ENCODE measurements around the gene CAMSAP2. TPM values are rescaled to one million over a fixed set of nuclear protein-coding genes. Genes with fewer than 3 reads are reported as not detected.
A peak's percentile ranks its signal among the peaks of the same experiment; 100 is the strongest.

Gene CAMSAP2
- polyA plus RNA-seq, 12 donors = 17.9 to 36.7 (median 24.8) TPM; not detected in 1

DNA sequence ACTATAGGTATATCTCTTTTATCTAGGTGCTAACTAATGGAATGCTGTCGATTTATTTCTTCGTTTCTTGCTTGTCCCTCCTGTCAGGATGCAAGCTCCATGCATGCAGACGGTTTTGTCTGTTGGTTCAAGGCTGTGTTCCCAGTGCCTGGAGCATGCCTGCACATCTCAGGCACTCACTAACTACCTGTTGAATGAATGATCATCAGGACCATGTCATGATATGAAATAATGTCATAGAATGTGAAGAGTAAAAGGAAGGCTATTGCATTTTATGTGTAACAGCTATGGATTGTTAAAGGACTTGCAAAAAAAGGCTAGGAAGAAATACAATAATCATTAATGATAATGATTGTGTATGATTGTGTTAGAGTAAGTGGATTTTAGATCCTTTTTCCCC is 138.3 kb downstream of the CAMSAP2 start:
- DNase-seq = no peak

DNA sequence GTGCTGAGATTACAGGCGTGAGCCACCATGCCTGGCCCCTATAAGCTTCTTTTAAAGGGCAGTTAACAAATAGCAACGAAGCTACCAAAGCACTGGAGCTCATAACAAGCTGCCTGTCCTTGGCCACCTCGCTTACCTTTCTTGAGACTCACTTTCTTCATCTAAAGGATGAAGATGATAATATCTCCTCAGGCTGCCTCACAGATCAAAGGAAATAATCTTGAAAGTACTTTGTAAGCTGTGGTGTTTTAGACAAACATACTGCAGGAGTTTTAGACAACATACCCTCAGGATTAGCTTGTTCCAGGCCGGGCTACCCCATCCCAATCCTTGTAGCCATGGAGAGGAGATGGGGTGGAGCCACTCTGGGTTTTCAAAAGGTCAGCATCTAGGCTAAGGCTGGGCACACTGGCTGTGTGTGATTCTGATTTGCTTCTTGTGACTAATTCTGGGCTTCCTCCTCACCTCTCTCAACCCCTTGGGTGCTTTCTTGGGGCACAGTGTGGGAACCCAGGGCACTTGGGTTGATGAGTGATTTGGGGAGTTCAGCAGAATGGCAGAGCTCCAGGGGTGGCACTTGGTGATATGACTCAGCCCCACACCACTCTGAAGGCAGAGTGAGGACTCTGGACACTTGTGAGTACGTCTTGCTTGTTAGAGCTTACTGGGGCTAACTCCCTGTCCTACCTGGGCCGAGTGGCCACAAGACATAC is 139.3 kb downstream of the CAMSAP2 start:
- no peak for DNase-seq

DNA sequence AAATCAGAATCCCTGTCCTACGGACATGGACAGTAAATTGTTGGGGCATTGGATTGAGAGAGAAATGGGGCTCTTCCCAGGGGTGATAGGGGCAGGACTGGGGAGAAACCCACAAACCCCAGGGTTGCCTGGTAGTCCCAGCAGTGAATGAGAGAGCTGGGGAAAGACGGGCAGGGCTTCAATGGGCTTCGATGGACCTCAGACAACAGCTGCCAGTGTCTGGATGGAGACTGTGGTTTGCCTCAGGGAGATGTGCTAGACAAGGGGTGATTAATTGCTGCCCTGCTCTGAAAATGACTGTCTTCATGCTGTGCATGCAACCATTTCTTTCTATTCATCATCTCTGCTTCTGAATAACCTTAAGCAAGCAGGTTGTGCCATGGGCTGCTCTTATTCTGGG is 141.5 kb downstream of the CAMSAP2 start:
- no peak for DNase-seq

DNA sequence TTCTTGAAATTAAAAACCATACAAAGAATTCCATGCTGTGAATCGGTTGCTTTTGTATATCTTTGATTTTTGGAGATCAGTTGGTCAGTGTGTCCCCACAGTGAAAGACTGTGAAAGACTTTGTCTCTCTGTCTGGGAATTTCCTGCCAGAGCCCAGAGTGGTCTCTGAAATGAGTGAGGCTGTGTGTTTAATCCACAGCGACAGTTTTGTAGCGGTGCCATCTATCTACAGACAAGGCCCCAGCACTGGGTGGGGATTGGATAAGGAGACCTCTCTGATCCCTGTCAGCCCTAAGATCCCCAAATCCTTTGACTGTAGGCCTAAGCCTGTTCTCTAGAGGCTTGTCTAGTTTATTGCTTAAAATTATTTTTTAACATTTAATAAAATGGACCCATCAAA is 144.4 kb downstream of the CAMSAP2 start:
- no peak for DNase-seq

DNA sequence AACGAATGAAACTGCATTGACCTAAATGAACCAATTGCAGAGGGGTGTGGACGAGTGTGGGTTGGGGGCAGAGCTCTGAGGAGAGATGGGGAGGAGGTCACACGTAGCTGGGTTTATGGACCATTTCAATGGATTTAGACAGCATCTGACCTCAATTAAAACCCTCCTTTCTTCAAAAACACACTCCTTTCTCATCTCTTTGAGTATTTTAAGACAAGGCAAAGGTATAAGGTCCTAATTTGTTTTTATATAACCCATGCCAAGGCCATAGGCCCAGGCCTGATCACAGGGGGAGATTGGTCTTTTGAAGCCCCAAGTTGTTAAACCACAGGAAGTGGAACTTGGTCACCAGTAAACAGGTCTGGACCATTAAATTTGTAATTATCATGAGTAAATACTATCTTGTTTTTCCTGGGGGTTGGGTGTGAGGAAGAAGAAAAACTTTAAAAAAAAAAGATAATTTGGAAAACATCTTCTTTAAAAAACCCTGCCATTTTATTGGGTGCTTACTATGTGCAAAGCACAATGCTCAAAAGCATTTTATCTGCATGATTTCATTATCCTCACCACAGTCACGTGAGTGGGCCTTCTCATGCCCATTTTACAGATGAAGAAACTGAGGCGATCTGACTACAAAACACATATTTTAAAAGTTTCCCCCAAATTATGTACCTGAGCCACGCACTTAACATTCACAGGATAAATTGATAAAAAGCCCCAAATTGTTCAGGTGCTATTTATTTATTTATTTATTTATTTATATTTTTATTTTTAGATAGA is 147.1 kb downstream of the CAMSAP2 start:
- no peak for DNase-seq

DNA sequence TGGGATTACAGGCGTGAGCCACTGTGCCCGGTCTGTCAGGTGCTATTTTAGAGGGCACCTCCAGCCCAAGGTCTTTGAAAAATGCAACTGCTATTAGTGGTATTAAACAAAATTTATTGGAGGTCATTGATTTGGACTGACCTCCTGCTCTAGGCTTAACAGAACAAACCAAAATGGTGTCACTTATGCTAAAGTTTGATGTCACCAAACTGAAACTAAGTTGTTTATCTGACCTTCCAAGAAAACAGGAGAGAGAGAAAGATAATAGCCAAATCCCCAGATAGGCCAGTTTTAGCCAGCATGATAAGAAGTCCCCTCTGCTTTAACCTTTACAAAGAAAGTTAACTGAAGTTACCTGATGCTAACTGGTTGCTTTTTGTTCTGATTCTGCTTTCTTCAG is 147.9 kb downstream of the CAMSAP2 start:
- DNase-seq = no peak

DNA sequence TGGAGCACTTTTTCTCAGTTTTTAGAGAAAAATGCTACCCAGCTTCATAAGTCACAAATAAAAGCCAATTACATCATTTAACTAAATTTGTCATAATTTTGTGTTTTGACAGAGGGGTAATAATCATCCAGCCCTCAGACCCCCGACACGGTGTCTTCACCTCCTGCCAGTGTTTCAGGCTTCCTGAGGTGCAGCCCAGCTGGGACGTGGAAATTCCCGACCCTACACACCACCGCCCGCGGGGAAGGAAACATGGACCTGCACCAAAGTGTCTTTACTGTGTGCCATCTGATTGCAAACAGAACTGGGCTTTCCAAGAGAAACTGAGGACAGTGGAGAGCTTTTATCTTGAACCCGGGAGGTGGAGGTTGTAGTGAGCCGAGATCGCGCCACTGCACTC is 148.3 kb downstream of the CAMSAP2 start:
- no peak for DNase-seq

DNA sequence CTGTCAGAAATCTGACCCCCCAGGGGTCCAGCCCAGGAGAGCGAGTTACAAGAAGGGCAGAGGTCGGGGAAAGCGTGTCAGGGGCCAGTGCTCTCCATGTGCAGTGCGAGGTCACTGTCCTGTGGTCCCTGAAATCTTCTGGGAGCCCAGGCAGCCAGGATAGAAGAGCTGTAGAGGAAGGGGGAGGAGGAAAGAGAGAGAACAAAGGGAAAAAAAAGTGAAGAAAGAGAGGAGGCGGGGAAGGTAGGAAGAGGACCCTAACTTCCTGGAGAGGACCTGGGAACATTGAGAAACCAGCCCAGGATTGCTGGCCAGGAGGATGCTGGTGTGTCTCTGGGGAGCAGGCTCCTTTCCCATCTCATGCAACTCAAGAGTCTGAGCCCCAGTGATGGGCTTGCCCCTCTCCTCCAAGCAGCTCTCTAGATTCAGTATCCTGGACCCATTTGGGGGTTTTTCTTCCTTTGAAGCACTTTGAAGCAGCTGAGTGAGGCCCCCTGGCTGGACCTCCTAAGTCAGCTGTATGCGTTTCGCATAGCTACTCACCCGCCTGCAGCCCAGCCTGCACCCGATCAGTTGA is 149.2 kb downstream of the CAMSAP2 start:
- no peak for DNase-seq

DNA sequence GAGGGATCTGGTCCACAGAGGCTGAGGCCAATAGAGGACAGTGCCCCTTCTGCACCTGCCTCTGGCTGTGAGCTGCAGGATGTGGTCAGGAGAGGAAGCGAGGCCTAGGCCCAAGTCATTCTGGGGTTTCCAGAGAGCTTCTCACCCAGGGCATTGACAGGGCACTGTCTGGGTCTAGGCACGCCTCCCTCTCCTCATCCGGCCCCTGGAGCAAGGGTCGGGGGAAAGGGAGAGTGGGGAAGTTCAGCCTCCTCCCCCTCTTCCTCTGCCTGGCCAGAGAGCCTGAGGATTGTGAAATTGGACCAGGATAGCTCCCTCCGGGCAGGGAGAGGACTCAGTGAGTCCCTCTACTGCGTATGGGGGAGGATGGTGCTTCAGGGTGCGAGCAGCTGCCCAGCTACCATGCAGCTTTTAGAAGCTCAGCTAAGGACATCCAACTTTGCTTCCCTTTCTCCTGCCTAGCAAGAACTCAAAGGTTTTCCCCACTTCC is 149.7 kb downstream of the CAMSAP2 start:
- DNase-seq = no peak

DNA sequence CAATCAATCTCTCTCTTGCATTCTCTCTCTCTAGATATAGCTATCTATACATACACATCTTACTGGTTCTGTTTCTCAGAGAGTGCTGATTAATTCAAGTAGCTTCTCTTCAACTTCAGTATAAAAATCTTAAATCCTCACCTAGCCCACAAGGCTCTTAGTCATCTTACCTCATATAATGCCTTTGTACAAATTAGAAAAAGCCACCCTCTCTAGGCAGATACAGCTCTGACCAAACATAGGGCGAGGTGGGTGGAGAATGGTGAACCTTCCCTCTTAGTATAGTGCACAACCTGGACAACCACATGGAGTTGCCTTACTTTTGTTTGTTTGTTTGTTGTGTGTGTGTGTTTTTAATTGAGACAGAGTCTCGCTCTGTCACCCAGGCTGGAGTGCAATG is 150.9 kb downstream of the CAMSAP2 start:
- no peak for DNase-seq

DNA sequence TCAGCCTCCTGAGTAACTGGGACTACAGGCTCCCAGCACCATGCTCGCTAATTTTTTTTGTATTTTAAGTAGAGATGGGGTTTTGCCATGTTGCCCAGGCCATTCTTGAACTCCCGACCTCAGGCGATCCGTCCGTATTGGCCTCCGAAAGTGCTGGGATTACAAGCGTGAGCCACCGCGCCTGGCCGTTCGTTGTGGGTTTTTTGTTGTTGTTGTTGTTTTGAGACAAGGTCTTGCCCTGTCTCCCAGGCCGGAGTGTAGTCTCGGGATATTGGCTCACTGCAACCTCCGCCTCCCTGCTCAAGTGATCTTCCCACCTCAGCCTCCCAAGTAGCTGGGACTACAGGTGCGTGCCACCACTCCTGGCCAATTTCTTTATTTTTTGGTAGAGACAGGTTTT is 151.3 kb downstream of the CAMSAP2 start:
- no peak for DNase-seq

DNA sequence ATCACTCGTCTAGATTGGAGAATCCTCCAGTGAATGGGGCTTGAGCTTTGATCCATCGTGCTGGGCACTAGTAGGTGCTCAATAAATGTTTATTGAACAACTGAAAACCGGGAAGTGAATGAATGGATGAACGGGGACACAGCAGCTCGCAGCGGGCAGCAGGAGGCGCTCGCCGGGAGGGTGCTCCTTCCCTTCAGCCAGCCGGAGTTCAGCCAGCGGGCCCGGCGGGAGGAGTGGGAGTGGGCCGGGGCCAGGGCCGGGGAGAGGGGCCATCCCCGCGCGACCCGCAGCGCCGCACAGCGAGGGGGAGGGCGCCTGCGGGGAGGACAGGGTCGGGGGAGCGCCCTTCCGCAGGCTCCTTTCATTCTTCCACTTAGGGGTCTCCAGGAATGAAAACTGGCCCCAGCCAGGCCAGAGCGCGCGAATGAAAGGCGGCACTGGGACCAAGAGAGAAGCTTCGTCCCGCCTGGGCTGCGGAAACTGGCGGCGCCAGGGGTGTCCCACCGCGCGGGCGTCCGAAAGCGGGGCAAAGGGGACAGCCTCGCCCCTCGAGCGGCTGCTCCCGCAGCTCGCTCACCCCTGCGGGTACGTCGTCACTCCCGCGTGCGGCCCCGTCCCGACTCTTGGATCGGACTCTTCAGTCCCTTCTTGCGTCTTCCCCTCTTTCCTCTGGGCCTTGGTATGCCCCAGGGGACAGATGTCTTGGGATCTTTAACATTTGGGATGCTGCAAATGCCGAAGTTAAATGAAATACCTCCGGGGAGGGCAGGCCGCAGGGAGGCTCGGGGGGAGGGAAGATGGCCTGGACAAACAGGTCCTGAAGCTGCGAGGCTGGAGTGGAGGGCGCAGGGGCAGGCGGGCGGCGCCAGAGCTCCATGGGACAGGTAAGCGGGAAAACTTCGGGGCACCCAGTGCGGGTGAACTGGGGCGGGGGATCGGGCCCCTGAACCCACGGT is 152.4 kb downstream of the CAMSAP2 start:
- DNase-seq = peak; percentile 32

DNA sequence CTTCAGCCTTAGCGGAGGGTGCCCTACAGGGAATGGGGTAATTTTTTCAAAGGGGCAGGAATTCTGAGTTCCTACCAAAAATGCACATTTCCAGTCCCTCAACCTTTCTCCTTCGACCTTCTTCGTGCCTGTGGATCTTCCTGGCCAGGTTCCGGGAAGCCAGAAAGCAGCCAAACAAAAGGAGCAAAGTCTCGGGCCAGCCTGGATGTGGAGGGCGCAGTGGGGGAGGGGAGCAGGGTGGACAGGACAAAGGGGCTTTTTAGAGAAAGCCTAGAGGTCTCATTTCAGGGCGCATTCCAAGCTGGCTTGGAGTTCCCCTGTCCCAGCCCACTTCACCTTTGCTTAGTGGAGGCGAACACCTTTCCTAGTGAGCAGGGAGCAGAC is 153.1 kb downstream of the CAMSAP2 start:
- no peak for DNase-seq

DNA sequence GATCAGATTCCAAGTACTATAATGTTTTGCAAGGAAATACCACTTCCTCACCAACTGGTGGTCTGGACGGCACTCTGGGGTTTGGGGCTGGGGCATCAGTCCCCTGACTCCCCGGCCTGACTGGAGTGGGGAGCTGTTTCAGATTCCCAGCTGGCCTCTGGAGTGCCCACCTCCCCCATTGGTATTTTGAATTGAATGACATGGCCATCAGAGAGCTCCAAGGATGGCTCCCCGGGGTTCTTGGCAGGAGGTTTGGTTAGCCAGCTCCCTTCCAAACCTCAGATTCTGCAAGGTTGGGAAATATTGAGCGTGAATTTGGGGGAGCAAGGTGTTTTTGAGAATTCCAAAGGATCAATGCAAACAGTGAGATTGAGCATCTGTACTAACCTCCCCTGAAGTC is 153.9 kb downstream of the CAMSAP2 start:
- no peak for DNase-seq

DNA sequence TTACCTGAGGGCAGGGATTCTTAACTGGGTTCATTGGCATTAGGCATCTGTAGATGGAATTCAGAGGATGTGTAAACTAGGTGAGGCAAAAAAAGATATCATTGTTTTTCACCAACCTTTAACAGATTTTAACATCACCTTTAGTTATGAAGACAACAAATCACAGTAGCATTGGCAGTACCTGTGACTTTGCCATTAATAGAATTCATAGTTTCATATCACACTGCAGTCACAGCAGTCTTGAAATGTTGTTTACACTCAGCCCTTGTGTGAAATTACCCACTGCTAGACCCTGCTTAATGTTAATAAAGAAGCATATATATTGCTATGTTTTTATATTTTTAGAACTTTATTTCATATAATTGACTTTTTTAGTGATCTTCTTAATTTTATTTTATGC is 154.3 kb downstream of the CAMSAP2 start:
- no peak for DNase-seq

DNA sequence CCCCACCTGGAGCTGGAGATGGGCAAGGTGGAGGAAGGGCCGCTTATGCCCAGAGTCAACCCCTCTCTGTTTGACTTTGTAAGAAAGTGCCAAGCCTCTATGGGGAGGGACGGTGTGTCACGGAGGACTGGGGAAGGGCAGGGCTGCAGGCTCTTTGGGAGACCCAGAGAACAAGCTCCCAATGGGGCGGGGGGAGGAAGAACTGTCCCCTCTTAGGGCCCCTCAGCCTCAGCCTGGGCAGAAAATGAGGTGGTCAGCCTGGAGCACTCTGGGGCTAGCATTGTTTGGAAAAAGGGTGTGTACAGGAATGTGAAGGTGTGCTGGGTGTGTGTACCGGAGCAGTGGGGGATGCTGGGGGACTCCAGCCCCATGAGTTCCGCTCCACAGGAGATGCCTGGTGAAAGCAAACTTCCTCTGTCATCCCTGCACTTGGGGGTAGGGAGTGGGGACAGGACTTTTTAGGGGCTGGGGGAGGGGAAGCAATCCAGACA is 154.8 kb downstream of the CAMSAP2 start:
- no peak for DNase-seq

DNA sequence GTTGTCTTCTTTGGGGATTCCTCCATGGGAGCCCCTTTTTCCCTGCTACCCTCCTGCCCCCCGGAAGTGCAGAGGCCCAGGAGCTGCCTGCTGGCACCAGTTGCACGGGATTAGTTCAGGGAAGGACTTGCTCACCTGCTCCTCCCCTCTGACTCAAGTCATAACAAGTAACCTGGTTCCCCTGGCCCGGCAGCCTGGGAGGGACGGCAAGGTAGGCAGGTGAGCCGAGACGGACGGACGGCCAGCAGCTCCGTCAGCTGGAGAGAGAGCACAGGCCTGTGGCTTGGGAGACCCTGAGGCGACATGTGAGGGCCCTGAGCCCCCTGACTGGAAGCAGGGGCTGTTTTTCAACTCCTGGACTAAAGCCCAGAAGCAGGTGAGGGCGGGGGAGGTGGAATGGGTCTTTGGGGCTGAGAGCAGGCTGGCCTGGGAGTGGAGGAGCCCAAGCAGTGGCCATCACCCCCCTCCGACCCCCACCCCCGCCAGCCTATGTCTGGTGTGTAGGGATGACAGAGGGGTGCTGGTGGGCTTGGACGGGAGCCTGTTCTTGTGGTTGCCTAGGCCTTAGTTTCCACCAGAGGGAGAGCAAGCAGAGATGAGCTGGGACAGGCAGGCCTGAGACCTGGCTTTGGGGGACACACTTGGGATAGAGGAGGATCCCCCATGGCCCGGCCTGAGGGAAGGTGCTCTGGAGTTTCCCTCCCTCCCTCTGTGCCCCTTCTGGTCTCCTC is 156.2 kb downstream of the CAMSAP2 start, which contains the start of gene INAVA:
INAVA (plus strand) TSS at position 189 of the 731 bp plus-strand sequence. CDS start 3,501 bp downstream, outside the sequence.
- DNase-seq = no peak

DNA sequence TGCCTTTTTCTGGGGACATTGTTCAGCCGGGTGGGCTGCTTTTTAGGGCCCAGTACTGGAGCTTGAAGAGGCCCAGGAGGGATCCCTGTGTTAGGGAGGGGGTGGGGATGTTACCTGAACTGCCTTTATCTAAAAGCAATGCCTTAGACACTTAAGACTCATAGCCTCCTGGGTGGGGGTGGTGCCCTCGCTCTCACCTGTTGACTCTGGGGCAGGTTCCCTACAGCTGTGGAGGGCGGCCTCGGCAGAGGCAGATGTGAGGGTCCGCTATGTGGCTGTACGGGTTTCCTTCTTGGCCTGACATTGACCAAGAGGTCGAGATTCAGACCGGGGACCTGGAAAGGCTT is 156.7 kb downstream of the CAMSAP2 start:
- no peak for DNase-seq

DNA sequence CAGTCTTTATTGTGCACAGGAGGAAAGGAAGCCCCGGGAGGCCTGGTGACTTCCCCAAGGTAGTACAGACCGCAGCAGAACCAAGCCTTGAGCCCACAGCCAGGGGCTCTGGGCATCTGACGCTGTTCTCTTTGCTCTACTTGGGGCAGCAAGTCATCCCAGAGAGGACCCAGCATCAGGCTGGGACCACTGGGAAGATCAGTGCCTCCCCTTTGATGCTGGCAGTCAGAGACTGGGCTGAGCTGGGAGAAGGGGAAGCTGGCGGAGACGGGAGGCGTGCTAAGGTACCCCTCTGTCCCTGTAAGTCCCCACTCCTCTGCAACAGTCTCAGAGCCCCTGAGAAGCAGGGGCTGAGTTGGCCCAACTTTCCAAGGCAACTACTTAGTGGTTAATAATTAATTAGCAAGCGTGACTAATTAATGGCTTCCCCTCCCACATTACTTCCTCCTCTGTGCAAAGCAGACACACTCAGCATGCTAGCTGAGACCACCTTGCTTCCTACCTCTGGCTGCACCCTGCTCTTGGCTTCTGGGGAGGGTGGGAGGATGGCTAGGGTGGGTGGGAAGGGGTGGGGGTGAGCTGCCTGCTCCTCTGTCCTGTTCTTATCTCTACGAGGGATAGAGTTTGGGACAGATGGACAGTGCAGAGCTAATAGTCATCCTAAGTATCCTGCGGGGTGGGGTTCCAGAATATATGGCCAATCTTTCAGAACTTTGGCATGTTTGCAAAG is 157.3 kb downstream of the CAMSAP2 start:
- no peak for DNase-seq

DNA sequence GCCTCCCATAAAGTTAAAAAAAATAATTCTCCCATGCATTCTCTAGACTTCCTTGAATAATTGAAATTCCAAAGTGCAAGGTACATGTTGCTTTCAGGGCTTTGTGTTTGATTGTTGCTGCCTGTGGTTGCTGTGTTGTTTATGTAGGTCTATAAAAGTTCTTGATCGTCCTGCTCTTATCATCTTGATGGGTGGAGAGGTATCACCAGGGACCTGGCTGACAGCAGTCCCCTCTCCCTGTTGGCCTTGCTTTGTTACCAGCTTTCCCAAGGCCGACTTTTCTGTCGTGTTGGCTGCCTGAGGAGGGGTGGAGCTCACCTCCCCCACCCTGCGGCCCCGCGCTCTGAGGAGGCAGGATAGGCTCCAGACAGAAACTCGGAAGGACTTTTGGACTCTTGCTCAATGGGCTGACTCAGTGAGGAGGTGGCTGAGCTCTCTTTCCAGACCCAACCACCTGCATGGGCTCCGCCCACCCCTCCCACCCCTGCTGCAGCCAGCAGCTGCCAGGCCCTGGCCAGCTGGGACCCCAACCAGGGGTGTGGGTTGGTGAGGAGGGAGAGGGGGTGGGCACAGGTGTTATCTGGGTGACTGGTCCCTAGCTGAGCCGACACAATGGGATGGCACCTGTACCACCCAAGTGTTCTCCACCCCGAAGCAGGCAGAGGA is 158.0 kb downstream of the CAMSAP2 start:
- no peak for DNase-seq
